ENCODE results near the gene VPS37D. TPM values are rescaled to one million over a fixed set of nuclear protein-coding genes. Genes with fewer than 3 reads are reported as not detected.
"Not testable (repeated sequence)": the region's sequence is repeated elsewhere in the genome, so short reads cannot be mapped to it uniquely, and the experiment has no call there.

VPS37D gene
- polyA plus RNA-seq, 1 donor (not counting 4 experiments of a cell fraction or from before 2014, with no cell fraction given) = 0.81 TPM

DNA sequence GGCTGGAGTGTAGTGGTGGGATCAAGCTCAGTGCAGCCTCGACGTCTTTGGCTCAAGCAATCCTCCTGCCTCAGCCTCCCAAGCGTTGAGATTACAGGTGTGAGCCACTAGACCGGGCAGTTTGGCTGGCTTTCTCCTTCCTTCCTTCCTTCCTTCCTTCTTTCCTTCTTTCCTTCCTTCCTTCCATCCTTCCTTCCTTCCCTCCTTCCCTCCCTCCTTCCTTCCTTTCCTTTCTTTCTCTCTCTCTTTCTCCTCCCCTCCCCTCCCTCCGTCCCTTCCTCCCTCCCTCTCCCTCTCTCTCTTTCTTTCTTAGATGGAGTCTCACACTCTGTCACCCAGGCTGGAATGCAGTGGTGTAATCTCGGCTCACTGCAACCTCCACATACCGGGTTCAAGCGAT lies 7.6 kb upstream of the VPS37D start:
- Histone ChIP-seq H3K79me2 (ENCODE audit: control insufficient read depth, insufficient read depth, low read length) (no peaks in the 10 kb centered on the region), H3K36me3 (ENCODE audit: control insufficient read depth in 2 of 2, extremely low read depth in 1 of 2, insufficient read depth in 2 of 2, low read length in 2 of 2) (no peaks in the 10 kb centered on the region), H3K9ac (ENCODE audit: control insufficient read depth, extremely low read depth, insufficient read depth, low read length) (no peak overlapping the region), H3K27me3 (ENCODE audit: control insufficient read depth, extremely low read depth, insufficient read depth, low read length) (no peaks in the 10 kb centered on the region), H3K27ac (ENCODE audit: control insufficient read depth, insufficient read depth, low read length) (no peak overlapping the region), H4K20me1 (ENCODE audit: control insufficient read depth, extremely low read depth, insufficient read depth, low read length) (peaks cover 3% of the 10 kb centered on the region), H3K4me2 (ENCODE audit: control insufficient read depth, extremely low read depth, insufficient read depth, low read depth, low read length) (no peak overlapping the region), H3K4me3 (ENCODE audit: control insufficient read depth in 2 of 3, extremely low read depth in 1 of 3, insufficient read depth in 2 of 3, low read depth in 1 of 3, low read length in 3 of 3) (no peak overlapping the region), H3K9me3 (ENCODE audit: control insufficient read depth, low read depth, low read length) (peaks cover 2% of the 10 kb centered on the region), H3K9me1 (ENCODE audit: control insufficient read depth, extremely low read depth, insufficient read depth, low read length) (no peaks in the 10 kb centered on the region), H2AFZ (ENCODE audit: control insufficient read depth, low read length) (no peak overlapping the region), H3K4me1 (ENCODE audit: control insufficient read depth, extremely low read depth, insufficient read depth, low read length) (no peaks in the 10 kb centered on the region)
- FAIRE-seq = no peak
- no peak for DNase-seq (ENCODE audit: low read depth, low spot score)
- dilution Hi-C loops (cut with MboI; ENCODE audit: extremely low pct_ligation_motif_present, low sequenced_read_pairs) = no loop called here
- no peak for TF ChIP-seq EZH2 (IDR thresholded peaks at IDR 0.05; ENCODE audit: low read length)
- TF ChIP-seq, protein P1, sequence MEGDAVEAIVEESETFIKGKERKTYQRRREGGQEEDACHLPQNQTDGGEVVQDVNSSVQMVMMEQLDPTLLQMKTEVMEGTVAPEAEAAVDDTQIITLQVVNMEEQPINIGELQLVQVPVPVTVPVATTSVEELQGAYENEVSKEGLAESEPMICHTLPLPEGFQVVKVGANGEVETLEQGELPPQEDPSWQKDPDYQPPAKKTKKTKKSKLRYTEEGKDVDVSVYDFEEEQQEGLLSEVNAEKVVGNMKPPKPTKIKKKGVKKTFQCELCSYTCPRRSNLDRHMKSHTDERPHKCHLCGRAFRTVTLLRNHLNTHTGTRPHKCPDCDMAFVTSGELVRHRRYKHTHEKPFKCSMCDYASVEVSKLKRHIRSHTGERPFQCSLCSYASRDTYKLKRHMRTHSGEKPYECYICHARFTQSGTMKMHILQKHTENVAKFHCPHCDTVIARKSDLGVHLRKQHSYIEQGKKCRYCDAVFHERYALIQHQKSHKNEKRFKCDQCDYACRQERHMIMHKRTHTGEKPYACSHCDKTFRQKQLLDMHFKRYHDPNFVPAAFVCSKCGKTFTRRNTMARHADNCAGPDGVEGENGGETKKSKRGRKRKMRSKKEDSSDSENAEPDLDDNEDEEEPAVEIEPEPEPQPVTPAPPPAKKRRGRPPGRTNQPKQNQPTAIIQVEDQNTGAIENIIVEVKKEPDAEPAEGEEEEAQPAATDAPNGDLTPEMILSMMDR (optimal IDR thresholded peaks at IDR 0.05 in 1 of 3, IDR thresholded peaks at IDR 0.05 in 1 of 3, conservative IDR thresholded peaks at IDR 0.05 in 1 of 3; ENCODE audit: extremely low read depth in 1 of 3, insufficient read depth in 2 of 3, low read length in 3 of 3) = no peak

DNA sequence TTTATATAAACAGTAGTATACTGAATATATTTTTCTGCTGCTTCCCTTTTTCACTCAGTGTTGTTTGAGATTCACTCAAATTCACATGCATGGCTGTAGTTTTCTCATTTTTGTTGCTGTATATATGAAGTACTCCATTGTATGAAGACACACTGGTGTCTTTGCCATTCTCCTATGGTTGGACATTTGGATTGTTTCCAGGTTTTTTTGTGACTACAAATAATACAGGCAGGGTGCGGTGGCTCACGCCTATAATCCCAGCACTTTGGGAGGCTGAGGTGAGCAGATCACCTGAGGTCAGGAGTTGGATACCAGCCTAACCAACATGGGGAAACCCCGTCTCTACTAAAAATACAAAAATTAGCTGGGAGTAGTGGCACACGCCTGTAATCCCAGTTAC lies 7.0 kb upstream of the VPS37D start:
- H3K27me3 ChIP-seq (ENCODE audit: control insufficient read depth, extremely low read depth, insufficient read depth, low read length); H2AFZ ChIP-seq (ENCODE audit: control insufficient read depth, low read length); H3K27ac ChIP-seq (ENCODE audit: control insufficient read depth, insufficient read depth, low read length); FAIRE-seq; H3K9me3 ChIP-seq (ENCODE audit: control insufficient read depth, low read depth, low read length); H4K20me1 ChIP-seq (ENCODE audit: control insufficient read depth, extremely low read depth, insufficient read depth, low read length); dilution Hi-C loops (cut with MboI; ENCODE audit: extremely low pct_ligation_motif_present, low sequenced_read_pairs); H3K4me2 ChIP-seq (ENCODE audit: control insufficient read depth, extremely low read depth, insufficient read depth, low read depth, low read length); DNase-seq (ENCODE audit: low read depth, low spot score); H3K9me1 ChIP-seq (ENCODE audit: control insufficient read depth, extremely low read depth, insufficient read depth, low read length); H3K79me2 ChIP-seq (ENCODE audit: control insufficient read depth, insufficient read depth, low read length); H3K4me3 ChIP-seq (ENCODE audit: control insufficient read depth in 2 of 3, extremely low read depth in 1 of 3, insufficient read depth in 2 of 3, low read depth in 1 of 3, low read length in 3 of 3); H3K36me3 ChIP-seq (ENCODE audit: control insufficient read depth in 2 of 2, extremely low read depth in 1 of 2, insufficient read depth in 2 of 2, low read length in 2 of 2); H3K4me1 ChIP-seq (ENCODE audit: control insufficient read depth, extremely low read depth, insufficient read depth, low read length); H3K9ac ChIP-seq (ENCODE audit: control insufficient read depth, extremely low read depth, insufficient read depth, low read length): not testable (repeated sequence)

DNA sequence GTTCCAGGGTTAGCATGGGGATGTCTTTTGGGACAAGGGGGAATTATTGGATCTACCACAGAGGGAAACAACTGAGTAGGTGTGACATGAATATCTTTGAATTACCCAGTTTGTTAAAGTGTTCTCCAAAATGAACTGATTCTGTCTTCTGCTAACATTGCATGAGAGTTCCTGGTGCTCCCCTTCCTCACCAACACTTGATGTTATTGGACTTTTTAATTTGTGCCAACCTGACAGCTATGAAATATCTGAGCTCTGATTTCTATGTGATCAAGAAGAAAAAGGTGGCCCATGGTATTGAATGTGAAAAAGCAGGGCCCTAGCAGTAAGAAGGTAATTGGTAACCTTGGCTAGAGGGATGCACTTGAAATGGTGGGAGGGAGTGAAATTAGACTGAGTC lies 4.6 kb upstream of the VPS37D start:
- no peak overlapping the region for H2AFZ ChIP-seq (ENCODE audit: control insufficient read depth, low read length)
- H3K79me2 ChIP-seq (ENCODE audit: control insufficient read depth, insufficient read depth, low read length) = no peaks in the 10 kb centered on the region
- no peak for DNase-seq (ENCODE audit: low read depth, low spot score)
- peaks cover 3% of the 10 kb centered on the region for H4K20me1 ChIP-seq (ENCODE audit: control insufficient read depth, extremely low read depth, insufficient read depth, low read length)
- peaks cover 8% of the 10 kb centered on the region for H3K27me3 ChIP-seq (ENCODE audit: control insufficient read depth, extremely low read depth, insufficient read depth, low read length)
- peaks cover 2% of the 10 kb centered on the region for H3K9me3 ChIP-seq (ENCODE audit: control insufficient read depth, low read depth, low read length)
- H3K4me1 ChIP-seq (ENCODE audit: control insufficient read depth, extremely low read depth, insufficient read depth, low read length) = peaks cover 2% of the 10 kb centered on the region
- H3K9me1 ChIP-seq (ENCODE audit: control insufficient read depth, extremely low read depth, insufficient read depth, low read length) = no peaks in the 10 kb centered on the region
- H3K4me2 ChIP-seq (ENCODE audit: control insufficient read depth, extremely low read depth, insufficient read depth, low read depth, low read length) = no peak overlapping the region
- H3K4me3 ChIP-seq (ENCODE audit: control insufficient read depth in 2 of 3, extremely low read depth in 1 of 3, insufficient read depth in 2 of 3, low read depth in 1 of 3, low read length in 3 of 3) = no peak overlapping the region
- no peak for FAIRE-seq
- H3K27ac ChIP-seq (ENCODE audit: control insufficient read depth, insufficient read depth, low read length) = no peak overlapping the region
- TF ChIP-seq, protein P1 (optimal IDR thresholded peaks at IDR 0.05 in 1 of 3, IDR thresholded peaks at IDR 0.05 in 1 of 3, conservative IDR thresholded peaks at IDR 0.05 in 1 of 3; ENCODE audit: extremely low read depth in 1 of 3, insufficient read depth in 2 of 3, low read length in 3 of 3) = no peak
- TF ChIP-seq EZH2 (IDR thresholded peaks at IDR 0.05; ENCODE audit: low read length) = no peak
- dilution Hi-C loops (cut with MboI; ENCODE audit: extremely low pct_ligation_motif_present, low sequenced_read_pairs) = no loop called here
- H3K36me3 ChIP-seq (ENCODE audit: control insufficient read depth in 2 of 2, extremely low read depth in 1 of 2, insufficient read depth in 2 of 2, low read length in 2 of 2) = no peaks in the 10 kb centered on the region
- no peak overlapping the region for H3K9ac ChIP-seq (ENCODE audit: control insufficient read depth, extremely low read depth, insufficient read depth, low read length)
